GM19193 (cell line): ENCODE results near the gene TSSC4.

Experiments
- POLR2A ChIP-seq: IDR thresholded peaks from 4 replicates; pipeline ENCODE4 v1.6.1; 2011; ENCODE audit not compliant: insufficient read depth, insufficient read length; ENCODE audit errors: extremely low read depth

TSSC4 gene

GRCh38 chr11:2366733-2367132 lies 33.8 kb upstream of the TSSC4 start:
- TF ChIP-seq POLR2A, result no peak

GRCh38 chr11:2367266-2368160 lies 33.0 kb upstream of the TSSC4 start:
- no peak for TF ChIP-seq POLR2A

- no peak for TF ChIP-seq POLR2A
These were observed 32.2 kb upstream of the TSSC4 start for GRCh38 chr11:2368178-2368850.

GRCh38 chr11:2368851-2369180 lies 31.7 kb upstream of the TSSC4 start:
- no peak for TF ChIP-seq POLR2A

GRCh38 chr11:2369320-2369719 lies 31.2 kb upstream of the TSSC4 start:
- no peak for TF ChIP-seq POLR2A

DNA sequence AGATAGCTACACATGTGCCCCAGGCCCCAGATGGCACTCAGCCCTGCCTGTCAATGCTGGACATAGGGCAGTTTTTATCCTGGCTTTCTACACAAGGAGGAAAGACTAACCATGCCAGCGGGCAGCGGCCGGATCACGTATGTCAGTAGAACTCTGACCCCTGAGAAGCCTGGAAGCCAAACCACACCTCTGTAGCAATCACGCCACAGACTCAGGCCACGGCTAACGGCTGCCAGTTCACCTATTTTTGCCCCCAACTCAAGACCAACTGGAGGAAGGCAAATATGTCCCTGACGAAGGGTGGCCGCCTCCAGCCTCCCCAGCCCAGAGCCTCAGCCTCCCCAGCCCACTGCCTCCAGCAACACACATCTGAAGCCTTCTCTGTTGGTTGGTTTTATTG lies 30.7 kb upstream of the TSSC4 start:
- TF ChIP-seq POLR2A, result no peak

- TF ChIP-seq POLR2A, result no peak
These were observed 25.9 kb upstream of the TSSC4 start for GRCh38 chr11:2374456-2375201.

- TF ChIP-seq POLR2A, result no peak
These were observed 25.2 kb upstream of the TSSC4 start for GRCh38 chr11:2375341-2375853.

- TF ChIP-seq POLR2A, result no peak
These were observed 24.5 kb upstream of the TSSC4 start for GRCh38 chr11:2375964-2376551.

DNA sequence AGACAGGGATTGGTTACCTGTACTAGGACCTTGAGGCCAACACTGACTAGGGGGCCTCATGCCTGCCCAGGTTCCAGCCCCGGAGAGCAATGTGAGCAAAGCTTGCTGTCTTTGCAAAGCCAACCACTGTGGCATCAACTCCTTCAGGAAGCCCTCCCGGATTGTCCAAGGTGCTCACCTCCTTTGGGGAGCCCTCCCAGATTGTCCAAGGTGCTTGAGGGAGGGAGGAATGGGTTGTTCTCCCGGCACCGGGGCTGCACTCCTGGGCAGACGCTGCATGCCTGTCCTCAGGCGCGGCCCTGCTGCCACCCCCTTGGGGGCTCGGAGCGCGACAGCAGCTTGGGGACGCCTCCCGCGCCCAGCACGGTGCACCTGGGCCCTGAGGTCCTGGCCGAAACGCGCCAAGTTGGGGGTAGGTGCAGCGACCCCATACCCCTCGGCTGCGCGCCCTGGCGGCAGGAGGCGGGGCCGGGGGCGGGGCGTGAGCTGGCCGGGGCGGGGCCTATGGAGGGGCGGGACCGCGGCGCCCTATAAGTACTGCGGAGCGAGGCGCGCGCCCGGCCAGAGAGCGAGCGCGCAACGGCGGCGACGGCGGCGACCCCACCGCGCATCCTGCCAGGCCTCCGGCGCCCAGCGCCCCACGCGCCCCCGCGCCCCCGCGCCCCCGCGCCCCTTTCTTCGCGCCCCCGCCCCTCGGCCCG lies 23.6 kb upstream of the TSSC4 start, which contains the start of gene CD81:
Gene CD81 (plus strand): TSS at position 560 of the 701 bp plus-strand sequence. CDS start 240 bp downstream, outside the sequence.
- TF ChIP-seq POLR2A, result peak; percentile 77

GRCh38 chr11:2377511-2378443 lies 22.8 kb upstream of the TSSC4 start:
- no peak for TF ChIP-seq POLR2A

DNA sequence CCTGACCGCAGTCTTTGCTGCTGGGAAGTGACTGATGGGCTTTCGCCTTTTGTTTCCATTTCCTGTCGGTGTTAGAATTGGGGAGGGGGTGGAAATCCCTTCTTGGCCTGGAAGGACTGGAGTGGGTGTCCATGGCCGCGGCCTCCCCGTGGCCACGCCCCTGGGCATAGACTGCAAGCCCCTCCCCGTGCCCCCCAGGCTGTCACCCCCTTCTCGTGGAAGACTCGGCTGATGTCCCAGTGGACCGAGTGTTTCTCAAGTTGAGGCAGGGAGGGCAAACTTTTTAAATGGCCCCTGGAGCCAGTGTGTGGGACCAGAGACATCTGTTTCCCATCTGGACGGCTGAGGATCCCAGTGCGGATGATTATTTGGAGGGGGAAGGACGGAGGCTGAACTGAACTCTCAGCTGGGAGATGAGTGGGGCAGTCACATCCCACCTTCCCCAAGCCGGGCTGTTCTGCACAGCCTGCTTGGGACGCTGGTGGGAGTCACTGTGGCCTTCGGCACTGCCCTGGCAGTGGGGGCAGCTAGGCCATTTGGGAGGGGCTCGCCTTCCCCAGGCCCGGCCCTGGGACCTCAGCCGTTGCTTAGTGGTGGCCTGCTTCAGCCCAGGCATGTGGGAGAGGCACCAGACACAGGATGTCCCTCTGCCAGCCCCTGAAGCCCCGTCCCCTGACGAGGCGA lies 21.9 kb upstream of the TSSC4 start:
- TF ChIP-seq POLR2A, result no peak
